ENCODE results near the gene ASB6. TPM values are rescaled to one million over a fixed set of nuclear protein-coding genes. Genes with fewer than 3 reads are reported as not detected.
"Not testable (repeated sequence)": the region's sequence is repeated elsewhere in the genome, so short reads cannot be mapped to it uniquely, and the experiment has no call there.

The ASB6 gene
- total and polyA plus RNA-seq, 2 of the 13 experiments (the other 11 are each of a cell fraction or from before 2014, with no cell fraction given), result 8.2 to 8.4 TPM

GRCh38 chr9:129594632-129595031, 47.3 kb downstream of the ASB6 start (continued):
- no peak for TF ChIP-seq TBL1XR1 (IDR thresholded peaks at IDR 0.05; ENCODE audit: borderline replicate concordance, low read length, partially characterized antibody)
- no peak for TF ChIP-seq DMAP1 (CRISPR knock-in tag; IDR thresholded peaks at IDR 0.05)
- TF ChIP-seq ZFYVE20 (CRISPR knock-in tag; IDR thresholded peaks at IDR 0.05; ENCODE audit: borderline replicate concordance, low read depth), result no peak
- TF ChIP-seq E2F2 (CRISPR knock-in tag; IDR thresholded peaks at IDR 0.05; ENCODE audit: borderline replicate concordance), result no peak
- no peak for TF ChIP-seq KAT2B (IDR thresholded peaks at IDR 0.05; ENCODE audit: borderline replicate concordance, low read depth, low read length)
- no peak for TF ChIP-seq ZNF773 (CRISPR knock-in tag; IDR thresholded peaks at IDR 0.05; ENCODE audit: borderline replicate concordance)
- TF ChIP-seq ZSCAN5A (CRISPR knock-in tag; IDR thresholded peaks at IDR 0.05; ENCODE audit: borderline replicate concordance), result no peak
- no peak for TF ChIP-seq ZFP82 (CRISPR knock-in tag; IDR thresholded peaks at IDR 0.05; ENCODE audit: borderline replicate concordance)
- no peak for TF ChIP-seq PLSCR1 (CRISPR knock-in tag; IDR thresholded peaks at IDR 0.05; ENCODE audit: borderline replicate concordance)
- no peak for TF ChIP-seq SOX6 (IDR thresholded peaks at IDR 0.05)
- TF ChIP-seq SOX6 (CRISPR knock-in tag; IDR thresholded peaks at IDR 0.05), result no peak

- DNase-seq (ENCODE audit: low spot score); in situ Hi-C loops (cut with HindIII; ENCODE audit: extremely low pct_ligation_motif_present, low pct_unique_long_range_greater_than_20kb); H3K9ac ChIP-seq (ENCODE audit: insufficient read depth, low read depth, low read length); H3K36me3 ChIP-seq (replicated peaks in 1 of 2; ENCODE audit: control insufficient read depth in 1 of 2, insufficient read depth in 2 of 2, low read length in 2 of 2); H3K9me3 ChIP-seq (ENCODE audit: low read length); H4K20me1 ChIP-seq (ENCODE audit: insufficient read depth, low read length); H3K27me3 ChIP-seq (ENCODE audit: control insufficient read depth in 1 of 2, insufficient read depth in 2 of 2, low read length in 2 of 2); H3K27ac ChIP-seq (ENCODE audit: extremely low read length, insufficient read depth, low read length); BruUV-seq (replicated peaks); H3K79me2 ChIP-seq (ENCODE audit: insufficient read depth, low read length); CTCF ChIA-PET (ENCODE audit: low intra/inter-chr PET ratio, low total read pairs); H3K4me2 ChIP-seq (ENCODE audit: low read depth, low read length); ATAC-seq; H2AFZ ChIP-seq (ENCODE audit: low read length); FAIRE-seq; H3K4me3 ChIP-seq (replicated peaks in 1 of 3; ENCODE audit: insufficient read depth in 1 of 3, low read depth in 2 of 3, low read length in 3 of 3); intact Hi-C loops (cut with micrococcal nuclease; ENCODE audit: unreplicated experiment): not testable (repeated sequence)
- peaks cover 63% of the 10 kb centered on the region for H3K4me1 ChIP-seq (ENCODE audit: insufficient read depth, low read length)
- POLR2A ChIA-PET, result interaction anchor here (1.1 to 2.7 kb wide), 6 partner anchors 9 to 96 kb away, joined by 4 to 8 read pairs (median 6); no protein-coding TSS in a partner anchor
- WGBS (ENCODE audit: low lambda C conversion rate), result 92% methylated on average over 10 of the region's 10 CpGs
Measured at GRCh38 chr9:129592790-129593189, 49.2 kb downstream of the ASB6 start.
